PC-3 (cell line): ENCODE results near the gene CFAP54.

Experiments used
- CTCF ChIP-seq: fragments of 300-600 bp; sonication (generic); conservative IDR thresholded peaks from 2 replicates; pipeline ENCODE4 v1.5.1; 2017; ENCODE audit warnings: antibody characterized with exemption, low read depth, mild to moderate bottlenecking, low read length
- EZH2 ChIP-seq: fragments of 300-600 bp; sonication (generic); IDR thresholded peaks from one replicate; pipeline ENCODE4 v1.6.1; 2017; ENCODE audit warnings: antibody characterized with exemption, mild to moderate bottlenecking, low read length; ENCODE audit not compliant: unreplicated experiment
- EZH2phosphoT487 ChIP-seq: fragments of 300-600 bp; sonication (generic); IDR thresholded peaks from 2 replicates; pipeline ENCODE4 v1.6.1; 2018; ENCODE audit warnings: mild to moderate bottlenecking, antibody characterized with exemption, low read length, borderline replicate concordance

DNA sequence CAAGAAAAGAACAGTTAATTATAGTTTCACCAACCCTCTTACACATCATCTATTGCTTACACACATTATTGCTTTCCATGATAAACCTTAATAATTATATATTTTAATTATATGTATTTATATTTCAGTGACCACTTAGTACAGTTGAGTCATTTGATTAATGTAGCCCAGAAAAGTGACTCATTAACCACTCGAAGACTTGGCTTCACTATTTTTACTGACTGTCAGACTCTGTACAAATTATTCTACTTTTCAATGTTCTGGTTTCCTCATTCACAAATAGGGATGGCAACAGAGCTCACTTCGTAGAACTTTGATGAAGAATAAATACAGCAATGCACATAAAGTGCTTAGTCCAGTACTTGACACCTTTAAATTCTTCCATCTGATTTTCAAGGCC, 98.3 kb downstream of the CFAP54 start:
- TF ChIP-seq CTCF (no peak), EZH2 (no peak), EZH2phosphoT487 (no peak)
